Measurements from ENCODE around the gene MAPK14. TPM values are rescaled to one million over a fixed set of nuclear protein-coding genes. Genes with fewer than 3 reads are reported as not detected.

MAPK14 gene
- total and polyA plus RNA-seq, 3 donors from 2014 or later = 21.8 to 58.3 (median 57.3) TPM

- WGBS, 2 donors = 73 to 84% methylated on average over 1 of the region's 1 CpG
- no peaks in the 10 kb centered on the region for H3K36me3 ChIP-seq (ENCODE audit: low read depth, missing control alignments)
- H3K4me3 ChIP-seq = no peak overlapping the region
- intact Hi-C loops (cut with DNase I; ENCODE audit: low total_unique reads) = no loop called here
- TF ChIP-seq CTCF (IDR thresholded peaks at IDR 0.05) = no peak
- TF ChIP-seq POLR2A (IDR thresholded peaks at IDR 0.05) = no peak
- no peaks in the 10 kb centered on the region for H3K4me1 ChIP-seq
- H3K9me3 ChIP-seq = no peaks in the 10 kb centered on the region
- no peak overlapping the region for H3K27ac ChIP-seq
- H3K27me3 ChIP-seq = no peaks in the 10 kb centered on the region
- no peak for DNase-seq
Observed at GRCh38 chr6:36050305-36050704, 22.7 kb downstream of the MAPK14 start.

- Histone ChIP-seq H3K4me1 (no peaks in the 10 kb centered on the region), H3K36me3 (ENCODE audit: low read depth, missing control alignments) (no peaks in the 10 kb centered on the region), H3K27me3 (no peaks in the 10 kb centered on the region), H3K27ac (no peak overlapping the region), H3K9me3 (no peaks in the 10 kb centered on the region), H3K4me3 (no peak overlapping the region)
- TF ChIP-seq POLR2A (IDR thresholded peaks at IDR 0.05) (no peak), CTCF (IDR thresholded peaks at IDR 0.05) (no peak)
- intact Hi-C loops (cut with DNase I; ENCODE audit: low total_unique reads) = no loop called here
- DNase-seq = no peak
- 90 to 91% methylated on average over 16 of the region's 16 CpGs for WGBS, 2 donors
Observed at GRCh38 chr6:36050947-36051710, 23.5 kb downstream of the MAPK14 start.

GRCh38 chr6:36052097-36052496 lies 24.5 kb downstream of the MAPK14 start:
- Histone ChIP-seq H3K9me3 (no peaks in the 10 kb centered on the region), H3K27ac (no peak overlapping the region), H3K4me1 (no peaks in the 10 kb centered on the region), H3K4me3 (no peak overlapping the region), H3K36me3 (ENCODE audit: low read depth, missing control alignments) (no peaks in the 10 kb centered on the region), H3K27me3 (no peaks in the 10 kb centered on the region)
- 57 to 74% methylated on average over 2 of the region's 2 CpGs for WGBS, 2 donors
- no peak for DNase-seq
- intact Hi-C loops (cut with DNase I; ENCODE audit: low total_unique reads) = no loop called here
- no peak for TF ChIP-seq CTCF (IDR thresholded peaks at IDR 0.05)
- TF ChIP-seq POLR2A (IDR thresholded peaks at IDR 0.05) = no peak

GRCh38 chr6:36053878-36054277 lies 26.3 kb downstream of the MAPK14 start:
- Histone ChIP-seq H3K36me3 (ENCODE audit: low read depth, missing control alignments) (no peaks in the 10 kb centered on the region), H3K4me3 (no peak overlapping the region), H3K27me3 (no peaks in the 10 kb centered on the region), H3K4me1 (no peaks in the 10 kb centered on the region), H3K27ac (no peak overlapping the region), H3K9me3 (no peaks in the 10 kb centered on the region)
- DNase-seq = no peak
- intact Hi-C loops (cut with DNase I; ENCODE audit: low total_unique reads) = no loop called here
- 50 to 59% methylated on average over 2 of the region's 2 CpGs for WGBS, 2 donors
- TF ChIP-seq POLR2A (IDR thresholded peaks at IDR 0.05) (no peak), CTCF (IDR thresholded peaks at IDR 0.05) (no peak)

GRCh38 chr6:36054415-36054814 lies 26.8 kb downstream of the MAPK14 start:
- no peaks in the 10 kb centered on the region for H3K4me1 ChIP-seq
- H3K27me3 ChIP-seq = no peaks in the 10 kb centered on the region
- TF ChIP-seq POLR2A (IDR thresholded peaks at IDR 0.05) (no peak), CTCF (IDR thresholded peaks at IDR 0.05) (no peak)
- 53 to 67% methylated on average over 2 of the region's 2 CpGs for WGBS, 2 donors
- no peak overlapping the region for H3K27ac ChIP-seq
- intact Hi-C loops (cut with DNase I; ENCODE audit: low total_unique reads) = no loop called here
- no peaks in the 10 kb centered on the region for H3K36me3 ChIP-seq (ENCODE audit: low read depth, missing control alignments)
- DNase-seq = no peak
- H3K4me3 ChIP-seq = no peak overlapping the region
- no peaks in the 10 kb centered on the region for H3K9me3 ChIP-seq
